Measurements from ENCODE around the gene LRMDA.

The LRMDA gene

GRCh38 chr10:75395066-75395931, 36.1 kb upstream of the LRMDA start:
- peak; percentile 47 for TF ChIP-seq CTCF (conservative IDR thresholded peaks at IDR 0.05)
- H3K27ac ChIP-seq: no peak overlapping the region

DNA sequence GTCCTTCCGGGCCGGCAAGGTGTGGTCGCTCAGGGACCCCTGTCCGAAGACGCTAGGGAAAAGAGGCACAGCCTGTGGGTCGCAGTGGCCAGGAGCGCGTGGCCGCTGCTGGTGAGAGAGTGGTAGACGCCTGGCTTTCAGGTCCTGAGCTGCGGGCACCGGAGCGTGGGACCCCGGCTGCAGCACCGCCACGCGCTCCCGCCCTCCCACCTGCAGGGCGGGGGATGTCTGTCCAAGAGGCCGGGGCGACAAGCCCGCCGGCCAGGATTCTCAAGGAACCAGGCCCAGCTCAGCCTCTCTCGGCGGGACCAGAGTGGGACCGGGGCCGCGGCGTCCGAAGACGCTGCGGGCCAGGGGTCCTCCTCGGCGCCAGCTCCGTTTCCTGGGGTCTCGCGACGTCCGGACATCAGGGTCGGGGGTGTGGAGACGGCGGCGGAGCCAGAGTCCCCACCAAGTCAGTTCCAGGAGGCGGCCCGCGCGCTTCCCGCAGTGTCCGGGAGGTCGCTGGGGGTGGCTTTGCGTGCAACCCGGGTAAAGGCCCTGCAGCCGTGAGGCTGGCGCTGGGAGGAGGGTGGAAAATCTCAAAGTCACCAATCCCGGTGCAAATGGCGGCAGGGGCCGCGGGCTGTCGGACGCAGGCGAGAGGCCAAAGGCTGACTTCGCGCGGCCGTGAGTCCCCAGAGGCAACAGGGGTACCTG, 35.3 kb upstream of the LRMDA start:
- no peak for TF ChIP-seq CTCF (conservative IDR thresholded peaks at IDR 0.05)

DNA sequence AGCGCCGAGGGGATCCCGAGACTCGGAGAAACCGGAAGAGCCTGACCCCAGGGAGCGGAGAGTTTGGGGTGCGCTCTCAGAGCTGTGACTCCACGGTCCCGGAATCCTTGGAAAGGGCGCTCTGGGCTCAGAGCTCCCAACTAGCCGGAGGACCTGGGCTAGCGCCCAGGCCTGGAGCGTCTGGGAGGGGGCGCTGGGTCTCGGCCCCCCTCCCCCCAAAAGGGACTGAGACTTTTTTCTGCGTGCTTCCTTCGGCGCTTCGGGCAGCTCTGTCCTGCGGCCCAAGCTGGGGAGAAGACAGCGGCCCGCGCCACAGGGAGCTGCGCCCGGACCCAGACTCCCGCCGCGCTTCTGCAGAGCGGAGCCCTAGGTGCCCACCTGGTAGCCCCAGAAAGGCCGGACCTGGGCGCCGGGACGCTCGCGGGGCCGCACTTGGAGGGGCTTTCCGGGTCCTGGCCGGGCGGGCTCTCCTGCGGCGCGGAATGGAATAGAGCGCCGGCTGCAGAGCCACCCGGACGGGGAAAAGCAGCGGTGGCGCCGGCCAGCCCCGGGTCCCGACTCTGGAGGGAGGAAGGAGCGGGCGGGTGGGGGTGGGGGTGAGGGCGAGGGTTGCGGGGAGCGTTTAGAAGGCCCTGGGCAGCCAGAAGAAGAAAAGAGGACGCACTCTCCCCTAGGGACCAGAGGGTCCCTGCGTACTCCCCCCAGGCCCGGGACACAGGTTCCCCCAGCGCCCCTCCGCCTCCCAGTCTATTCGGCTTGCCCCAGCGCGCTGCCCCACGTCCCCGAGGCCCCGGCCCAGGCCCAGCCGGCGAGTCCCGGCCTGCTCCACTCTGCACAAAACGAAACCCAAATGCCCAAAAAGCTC, 34.6 kb upstream of the LRMDA start:
- H3K27ac ChIP-seq: no peak overlapping the region

More for the DNA sequence above, 35.3 kb upstream of the LRMDA start:
- no peak overlapping the region for H3K27ac ChIP-seq

DNA sequence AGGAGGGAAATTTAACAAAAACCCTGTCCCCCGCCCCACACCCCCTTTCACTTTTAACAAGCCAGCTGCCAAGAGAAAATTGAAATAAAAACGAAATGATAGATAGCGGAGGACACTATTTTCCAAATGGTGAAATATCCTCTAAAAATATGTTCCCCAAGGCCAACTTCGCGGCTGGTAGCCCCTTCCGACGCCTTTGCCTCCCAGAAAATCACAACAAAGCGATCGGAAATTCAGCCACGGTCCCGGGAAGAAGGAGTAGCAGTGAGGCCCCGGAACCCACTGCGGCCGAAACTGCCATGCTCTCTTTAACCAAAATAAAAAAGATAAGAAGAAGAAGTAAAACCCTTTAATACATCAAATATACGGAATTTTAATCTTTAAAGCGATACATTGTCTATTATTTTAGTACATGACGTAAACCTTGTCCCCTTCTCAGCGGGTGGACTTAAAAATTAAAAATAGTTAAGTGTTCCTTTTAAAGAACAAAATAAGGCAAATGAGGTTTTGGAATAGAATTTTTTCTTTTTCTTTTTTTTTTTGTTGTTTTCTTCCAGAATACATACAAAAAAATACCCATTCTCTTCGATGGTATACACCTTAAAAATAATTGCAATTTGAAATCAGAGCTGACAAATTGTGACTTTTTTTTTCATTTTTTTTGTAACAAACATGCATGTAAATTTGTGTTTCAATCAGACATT, 33.8 kb upstream of the LRMDA start:
- H3K27ac ChIP-seq: no peak overlapping the region
- no peak for TF ChIP-seq CTCF (conservative IDR thresholded peaks at IDR 0.05)

More for the DNA sequence above, 34.6 kb upstream of the LRMDA start:
- TF ChIP-seq CTCF (conservative IDR thresholded peaks at IDR 0.05): no peak

DNA sequence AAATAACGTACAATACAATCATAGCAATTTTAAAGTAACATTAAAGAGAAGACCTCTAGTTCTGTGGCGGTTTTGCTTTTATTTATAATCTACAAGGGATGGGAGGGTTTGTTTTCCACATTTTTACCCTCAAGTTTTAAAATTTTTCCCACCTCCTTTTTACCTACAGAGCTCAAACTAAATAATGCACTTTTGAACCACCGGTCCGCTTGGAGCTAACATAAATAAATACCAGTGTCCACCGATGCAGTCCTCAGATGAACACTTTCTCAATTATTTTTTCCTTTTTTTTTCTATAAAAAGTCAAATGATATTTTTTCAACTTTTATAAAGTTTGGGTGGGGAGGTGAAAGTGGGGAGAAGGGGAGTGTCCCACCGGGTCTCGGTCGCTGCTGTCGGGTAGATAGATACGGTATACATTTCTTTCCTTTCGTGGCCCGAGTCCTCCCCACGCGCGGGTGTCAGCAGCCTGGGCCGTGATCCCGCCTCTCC, 33.2 kb upstream of the LRMDA start:
- H3K27ac ChIP-seq: peak overlapping the region; percentile 96
- TF ChIP-seq CTCF (conservative IDR thresholded peaks at IDR 0.05): no peak

GRCh38 chr10:75398692-75399460, 32.5 kb upstream of the LRMDA start:
- H3K27ac ChIP-seq: peak overlapping the region; percentile 96

More at GRCh38 chr10:75398692-75399460, 32.5 kb upstream of the LRMDA start:
- TF ChIP-seq CTCF (conservative IDR thresholded peaks at IDR 0.05): no peak

Measured in VCaP (cell line).